ENCODE measurements around the gene TTC29.
"Not testable (repeated sequence)": the region's sequence is repeated elsewhere in the genome, so short reads cannot be mapped to it uniquely, and the experiment has no call there.

Gene TTC29

GRCh38 chr4:146833530-146833929 lies 112.1 kb downstream of the TTC29 start:
- no peak for DNase-seq (ENCODE audit: low spot score)
- TF ChIP-seq CTCF (IDR thresholded peaks at IDR 0.05; ENCODE audit: borderline replicate concordance, control extremely low read depth, extremely low read depth, insufficient read depth, missing control alignments) = no peak
- in situ Hi-C loops (cut with MboI; ENCODE audit: low sequenced_read_pairs, unreplicated experiment) = no loop called here

GRCh38 chr4:146822980-146823379 lies 122.7 kb downstream of the TTC29 start:
- DNase-seq (ENCODE audit: low spot score); in situ Hi-C loops (cut with MboI; ENCODE audit: low sequenced_read_pairs, unreplicated experiment): not testable (repeated sequence)

- DNase-seq (ENCODE audit: low spot score) = no peak
- in situ Hi-C loops (cut with MboI; ENCODE audit: low sequenced_read_pairs, unreplicated experiment) = no loop called here
- TF ChIP-seq CTCF (IDR thresholded peaks at IDR 0.05; ENCODE audit: borderline replicate concordance, control extremely low read depth, extremely low read depth, insufficient read depth, missing control alignments) = no peak
Measured at GRCh38 chr4:146814750-146815149, 130.9 kb downstream of the TTC29 start.

GRCh38 chr4:146795711-146796110 lies 150.0 kb downstream of the TTC29 start:
- no peak for TF ChIP-seq CTCF (IDR thresholded peaks at IDR 0.05; ENCODE audit: borderline replicate concordance, control extremely low read depth, extremely low read depth, insufficient read depth, missing control alignments)
- in situ Hi-C loops (cut with MboI; ENCODE audit: low sequenced_read_pairs, unreplicated experiment) = no loop called here
- no peak for DNase-seq (ENCODE audit: low spot score)

- DNase-seq (ENCODE audit: low spot score) = no peak
- TF ChIP-seq CTCF (IDR thresholded peaks at IDR 0.05; ENCODE audit: borderline replicate concordance, control extremely low read depth, extremely low read depth, insufficient read depth, missing control alignments) = no peak
- in situ Hi-C loops (cut with MboI; ENCODE audit: low sequenced_read_pairs, unreplicated experiment) = no loop called here
Measured at GRCh38 chr4:146793727-146794126, 151.9 kb downstream of the TTC29 start.

GRCh38 chr4:146791439-146791838 lies 154.2 kb downstream of the TTC29 start:
- DNase-seq (ENCODE audit: low spot score) = no peak
- no peak for TF ChIP-seq CTCF (IDR thresholded peaks at IDR 0.05; ENCODE audit: borderline replicate concordance, control extremely low read depth, extremely low read depth, insufficient read depth, missing control alignments)
- in situ Hi-C loops (cut with MboI; ENCODE audit: low sequenced_read_pairs, unreplicated experiment) = no loop called here

GRCh38 chr4:146790515-146790914 lies 155.1 kb downstream of the TTC29 start:
- in situ Hi-C loops (cut with MboI; ENCODE audit: low sequenced_read_pairs, unreplicated experiment) = no loop called here
- no peak for TF ChIP-seq CTCF (IDR thresholded peaks at IDR 0.05; ENCODE audit: borderline replicate concordance, control extremely low read depth, extremely low read depth, insufficient read depth, missing control alignments)
- no peak for DNase-seq (ENCODE audit: low spot score)
